Measurements from ENCODE around the gene SLC44A3.
"Not testable (repeated sequence)": the region's sequence is repeated elsewhere in the genome, so short reads cannot be mapped to it uniquely, and the experiment has no call there.

Gene SLC44A3

DNA sequence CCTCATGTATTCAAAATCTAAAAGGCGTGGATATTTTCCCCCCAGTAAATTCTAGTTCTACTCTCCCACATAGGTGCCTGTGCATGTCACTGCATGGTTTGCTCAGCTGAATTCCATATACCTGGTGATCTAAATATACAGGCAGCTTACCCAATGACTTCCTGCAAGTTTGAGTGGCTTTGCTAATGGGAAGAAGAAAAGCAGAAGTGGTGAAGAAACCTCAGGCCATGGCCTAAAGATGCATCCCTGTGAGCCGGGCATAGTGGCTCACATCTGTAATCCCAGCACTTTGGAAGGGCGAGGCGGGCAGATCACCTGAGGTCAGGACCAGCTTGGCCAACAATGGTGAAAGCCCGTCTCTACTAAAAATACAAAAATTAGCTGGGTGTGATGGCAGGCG, 11.5 kb downstream of the SLC44A3 start:
- DNase-seq: no peak
- Histone ChIP-seq H3K36me3 (ENCODE audit: control insufficient read depth, insufficient read depth, low read length) (no peaks in the 10 kb centered on the region), H3K4me1 (ENCODE audit: control insufficient read depth, insufficient read depth, low read length, poor library complexity, severe bottlenecking) (no peaks in the 10 kb centered on the region), H3K9me3 (ENCODE audit: control insufficient read depth, low read length) (no peaks in the 10 kb centered on the region), H3K27me3 (replicated peaks; ENCODE audit: control insufficient read depth, insufficient read depth, low read length, poor library complexity, severe bottlenecking) (no peaks in the 10 kb centered on the region), H3K4me3 (ENCODE audit: insufficient read depth, low read depth, low read length, poor library complexity, severe bottlenecking) (no peak overlapping the region), H3K27ac (ENCODE audit: insufficient read depth, low read length, poor library complexity, severe bottlenecking) (no peak overlapping the region)

GRCh38 chr1:94832446-94832845, 12.3 kb downstream of the SLC44A3 start:
- Histone ChIP-seq H3K9me3 (ENCODE audit: control insufficient read depth, low read length) (no peaks in the 10 kb centered on the region), H3K36me3 (ENCODE audit: control insufficient read depth, insufficient read depth, low read length) (no peaks in the 10 kb centered on the region), H3K4me1 (ENCODE audit: control insufficient read depth, insufficient read depth, low read length, poor library complexity, severe bottlenecking) (no peaks in the 10 kb centered on the region), H3K27me3 (replicated peaks; ENCODE audit: control insufficient read depth, insufficient read depth, low read length, poor library complexity, severe bottlenecking) (no peaks in the 10 kb centered on the region), H3K27ac (ENCODE audit: insufficient read depth, low read length, poor library complexity, severe bottlenecking) (no peak overlapping the region), H3K4me3 (ENCODE audit: insufficient read depth, low read depth, low read length, poor library complexity, severe bottlenecking) (no peak overlapping the region)
- DNase-seq: no peak

DNA sequence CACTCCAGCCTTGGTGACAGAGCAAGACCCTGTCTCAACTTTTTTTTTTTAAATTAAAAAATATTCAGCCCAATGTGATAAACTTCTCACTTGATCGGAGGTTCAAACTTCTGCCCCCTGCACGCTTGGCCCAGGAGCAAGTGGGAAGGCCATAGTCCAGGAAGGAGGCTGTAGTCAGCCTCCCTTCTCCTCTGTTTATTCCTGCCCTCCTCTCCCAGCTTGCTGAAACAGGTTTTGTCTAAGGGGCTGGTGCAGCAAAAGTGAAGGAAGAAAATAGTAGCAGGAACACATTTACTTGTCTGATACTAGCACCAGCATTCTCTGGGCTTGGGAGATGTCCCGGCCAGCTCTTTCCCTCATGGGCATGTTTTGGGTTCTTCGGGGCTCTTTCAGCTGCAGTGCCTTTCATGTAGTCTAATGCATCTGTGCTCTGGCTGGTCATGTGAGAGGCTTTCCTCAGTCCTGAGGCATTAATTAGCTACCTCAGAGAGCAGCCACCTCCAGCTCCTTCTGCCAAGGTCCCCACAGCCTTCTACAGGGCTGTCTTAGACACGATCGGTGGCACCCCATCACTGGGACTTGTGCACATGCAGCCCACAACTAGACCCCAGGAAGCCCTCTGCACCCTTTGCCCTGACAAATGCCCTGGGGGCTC, 12.9 kb downstream of the SLC44A3 start:
- H3K4me3 ChIP-seq (ENCODE audit: insufficient read depth, low read depth, low read length, poor library complexity, severe bottlenecking): no peak overlapping the region
- no peak overlapping the region for H3K27ac ChIP-seq (ENCODE audit: insufficient read depth, low read length, poor library complexity, severe bottlenecking)
- no peaks in the 10 kb centered on the region for H3K4me1 ChIP-seq (ENCODE audit: control insufficient read depth, insufficient read depth, low read length, poor library complexity, severe bottlenecking)
- no peak for DNase-seq
- H3K9me3 ChIP-seq (ENCODE audit: control insufficient read depth, low read length): no peaks in the 10 kb centered on the region
- H3K27me3 ChIP-seq (replicated peaks; ENCODE audit: control insufficient read depth, insufficient read depth, low read length, poor library complexity, severe bottlenecking): no peaks in the 10 kb centered on the region
- H3K36me3 ChIP-seq (ENCODE audit: control insufficient read depth, insufficient read depth, low read length): no peaks in the 10 kb centered on the region

GRCh38 chr1:94836891-94837290, 16.7 kb downstream of the SLC44A3 start:
- no peaks in the 10 kb centered on the region for H3K9me3 ChIP-seq (ENCODE audit: control insufficient read depth, low read length)
- no peaks in the 10 kb centered on the region for H3K36me3 ChIP-seq (ENCODE audit: control insufficient read depth, insufficient read depth, low read length)
- H3K4me3 ChIP-seq (ENCODE audit: insufficient read depth, low read depth, low read length, poor library complexity, severe bottlenecking): no peak overlapping the region
- no peaks in the 10 kb centered on the region for H3K4me1 ChIP-seq (ENCODE audit: control insufficient read depth, insufficient read depth, low read length, poor library complexity, severe bottlenecking)
- no peak overlapping the region for H3K27ac ChIP-seq (ENCODE audit: insufficient read depth, low read length, poor library complexity, severe bottlenecking)
- H3K27me3 ChIP-seq (replicated peaks; ENCODE audit: control insufficient read depth, insufficient read depth, low read length, poor library complexity, severe bottlenecking): no peaks in the 10 kb centered on the region
- no peak for DNase-seq

DNA sequence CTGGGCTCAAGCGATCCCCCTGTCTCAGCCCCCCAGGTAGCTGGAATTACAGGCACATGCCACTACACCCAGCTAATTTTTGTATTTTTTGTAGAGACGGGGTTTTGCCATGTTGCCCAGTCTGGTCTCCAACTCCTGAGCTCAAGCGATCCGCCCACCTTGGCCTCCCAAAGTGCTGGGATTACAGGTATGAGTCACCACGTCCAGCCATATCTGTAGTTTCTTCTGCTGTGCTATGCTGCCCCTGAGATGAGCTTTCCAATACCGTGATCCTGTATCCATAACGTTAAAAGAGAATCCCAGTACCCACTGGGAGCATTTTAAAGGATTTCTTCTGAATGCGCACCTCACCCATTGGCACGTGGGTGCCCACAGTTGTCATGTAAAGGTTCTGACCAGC, 20.2 kb downstream of the SLC44A3 start:
- not testable (repeated sequence) for H3K27me3 ChIP-seq (replicated peaks; ENCODE audit: control insufficient read depth, insufficient read depth, low read length, poor library complexity, severe bottlenecking); H3K9me3 ChIP-seq (ENCODE audit: control insufficient read depth, low read length); H3K27ac ChIP-seq (ENCODE audit: insufficient read depth, low read length, poor library complexity, severe bottlenecking); H3K4me3 ChIP-seq (ENCODE audit: insufficient read depth, low read depth, low read length, poor library complexity, severe bottlenecking); H3K36me3 ChIP-seq (ENCODE audit: control insufficient read depth, insufficient read depth, low read length); DNase-seq; H3K4me1 ChIP-seq (ENCODE audit: control insufficient read depth, insufficient read depth, low read length, poor library complexity, severe bottlenecking)

- Histone ChIP-seq H3K4me3 (ENCODE audit: insufficient read depth, low read depth, low read length, poor library complexity, severe bottlenecking) (no peak overlapping the region), H3K4me1 (ENCODE audit: control insufficient read depth, insufficient read depth, low read length, poor library complexity, severe bottlenecking) (no peaks in the 10 kb centered on the region), H3K36me3 (ENCODE audit: control insufficient read depth, insufficient read depth, low read length) (no peaks in the 10 kb centered on the region), H3K9me3 (ENCODE audit: control insufficient read depth, low read length) (no peaks in the 10 kb centered on the region), H3K27me3 (replicated peaks; ENCODE audit: control insufficient read depth, insufficient read depth, low read length, poor library complexity, severe bottlenecking) (no peaks in the 10 kb centered on the region), H3K27ac (ENCODE audit: insufficient read depth, low read length, poor library complexity, severe bottlenecking) (no peak overlapping the region)
- DNase-seq: no peak
Measured at GRCh38 chr1:94840808-94841207, 20.7 kb downstream of the SLC44A3 start.

DNA sequence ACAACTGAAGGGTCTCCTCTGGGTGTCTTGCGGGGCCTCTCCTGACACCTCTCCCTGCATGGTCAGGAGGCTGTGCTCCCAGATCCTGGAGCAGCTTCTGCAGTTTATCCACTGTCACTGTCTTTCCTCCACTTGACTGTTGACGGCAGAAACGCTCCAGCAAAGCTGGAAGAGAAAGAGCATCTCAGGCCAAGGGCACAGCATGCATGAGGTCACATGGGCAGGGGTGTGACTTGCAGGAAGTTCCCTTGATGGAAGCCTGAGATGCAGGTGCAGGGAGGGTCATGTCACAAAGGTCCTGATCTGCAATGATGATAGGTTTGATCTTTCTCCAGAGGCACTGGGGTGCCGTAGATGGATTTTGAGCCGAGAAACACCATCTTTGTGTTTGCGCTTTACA, 23.3 kb downstream of the SLC44A3 start:
- Histone ChIP-seq H3K4me3 (ENCODE audit: insufficient read depth, low read depth, low read length, poor library complexity, severe bottlenecking) (no peak overlapping the region), H3K9me3 (ENCODE audit: control insufficient read depth, low read length) (no peaks in the 10 kb centered on the region), H3K27ac (ENCODE audit: insufficient read depth, low read length, poor library complexity, severe bottlenecking) (no peak overlapping the region), H3K27me3 (replicated peaks; ENCODE audit: control insufficient read depth, insufficient read depth, low read length, poor library complexity, severe bottlenecking) (no peaks in the 10 kb centered on the region), H3K4me1 (ENCODE audit: control insufficient read depth, insufficient read depth, low read length, poor library complexity, severe bottlenecking) (no peaks in the 10 kb centered on the region), H3K36me3 (ENCODE audit: control insufficient read depth, insufficient read depth, low read length) (no peaks in the 10 kb centered on the region)
- DNase-seq: no peak

DNA sequence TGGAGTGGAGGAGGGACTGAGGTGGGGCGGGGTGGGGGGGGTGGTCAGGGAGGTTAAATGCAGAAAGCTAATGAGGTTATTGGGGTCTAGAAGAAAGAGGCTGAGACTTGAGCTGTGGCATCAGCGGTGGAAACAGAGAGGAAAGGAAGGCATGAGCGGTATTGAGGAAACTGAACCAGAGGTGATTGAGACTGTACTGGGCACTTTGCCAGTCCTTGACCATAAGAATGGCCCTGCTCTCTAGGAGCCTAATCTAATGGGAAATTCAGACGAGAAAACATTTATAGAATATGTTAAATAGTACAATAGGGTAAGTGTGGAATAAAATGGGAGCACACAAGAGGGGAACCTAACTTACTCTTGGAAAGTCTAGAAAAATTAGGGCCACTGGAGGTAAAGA, 23.7 kb downstream of the SLC44A3 start:
- Histone ChIP-seq H3K36me3 (ENCODE audit: control insufficient read depth, insufficient read depth, low read length) (no peaks in the 10 kb centered on the region), H3K27ac (ENCODE audit: insufficient read depth, low read length, poor library complexity, severe bottlenecking) (no peak overlapping the region), H3K4me1 (ENCODE audit: control insufficient read depth, insufficient read depth, low read length, poor library complexity, severe bottlenecking) (no peaks in the 10 kb centered on the region), H3K4me3 (ENCODE audit: insufficient read depth, low read depth, low read length, poor library complexity, severe bottlenecking) (no peak overlapping the region), H3K27me3 (replicated peaks; ENCODE audit: control insufficient read depth, insufficient read depth, low read length, poor library complexity, severe bottlenecking) (no peaks in the 10 kb centered on the region), H3K9me3 (ENCODE audit: control insufficient read depth, low read length) (no peaks in the 10 kb centered on the region)
- DNase-seq: no peak

- H3K36me3 ChIP-seq (ENCODE audit: control insufficient read depth, insufficient read depth, low read length): no peaks in the 10 kb centered on the region
- H3K4me1 ChIP-seq (ENCODE audit: control insufficient read depth, insufficient read depth, low read length, poor library complexity, severe bottlenecking): no peaks in the 10 kb centered on the region
- no peak overlapping the region for H3K4me3 ChIP-seq (ENCODE audit: insufficient read depth, low read depth, low read length, poor library complexity, severe bottlenecking)
- H3K27ac ChIP-seq (ENCODE audit: insufficient read depth, low read length, poor library complexity, severe bottlenecking): no peak overlapping the region
- no peak for DNase-seq
- H3K27me3 ChIP-seq (replicated peaks; ENCODE audit: control insufficient read depth, insufficient read depth, low read length, poor library complexity, severe bottlenecking): no peaks in the 10 kb centered on the region
- H3K9me3 ChIP-seq (ENCODE audit: control insufficient read depth, low read length): no peaks in the 10 kb centered on the region
Measured at GRCh38 chr1:94846308-94846707, 26.2 kb downstream of the SLC44A3 start.

DNA sequence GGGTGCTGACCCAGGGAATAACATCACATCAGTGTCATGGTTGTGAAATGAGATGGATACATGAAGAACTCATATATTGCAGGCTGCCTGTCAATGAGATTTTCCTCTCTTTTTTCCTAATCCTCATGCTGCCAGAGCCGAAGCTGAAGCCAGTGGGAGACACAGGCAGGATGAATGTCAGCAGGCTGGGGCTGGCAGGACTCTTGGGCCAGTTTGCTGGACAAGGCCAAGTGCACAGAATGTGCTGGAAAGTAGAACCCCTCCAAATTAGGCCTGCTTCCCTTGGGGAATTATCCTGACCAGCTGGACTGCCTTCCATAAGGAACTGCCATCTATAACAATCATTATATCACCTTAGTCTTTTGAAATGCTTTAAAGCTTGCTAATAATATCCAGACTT, 31.4 kb downstream of the SLC44A3 start:
- Histone ChIP-seq H3K27ac (ENCODE audit: insufficient read depth, low read length, poor library complexity, severe bottlenecking) (no peak overlapping the region), H3K4me3 (ENCODE audit: insufficient read depth, low read depth, low read length, poor library complexity, severe bottlenecking) (no peak overlapping the region), H3K4me1 (ENCODE audit: control insufficient read depth, insufficient read depth, low read length, poor library complexity, severe bottlenecking) (no peaks in the 10 kb centered on the region), H3K36me3 (ENCODE audit: control insufficient read depth, insufficient read depth, low read length) (no peaks in the 10 kb centered on the region), H3K9me3 (ENCODE audit: control insufficient read depth, low read length) (no peaks in the 10 kb centered on the region), H3K27me3 (replicated peaks; ENCODE audit: control insufficient read depth, insufficient read depth, low read length, poor library complexity, severe bottlenecking) (no peaks in the 10 kb centered on the region)
- no peak for DNase-seq
